Measurements from ENCODE around the gene NID1.

DNA sequence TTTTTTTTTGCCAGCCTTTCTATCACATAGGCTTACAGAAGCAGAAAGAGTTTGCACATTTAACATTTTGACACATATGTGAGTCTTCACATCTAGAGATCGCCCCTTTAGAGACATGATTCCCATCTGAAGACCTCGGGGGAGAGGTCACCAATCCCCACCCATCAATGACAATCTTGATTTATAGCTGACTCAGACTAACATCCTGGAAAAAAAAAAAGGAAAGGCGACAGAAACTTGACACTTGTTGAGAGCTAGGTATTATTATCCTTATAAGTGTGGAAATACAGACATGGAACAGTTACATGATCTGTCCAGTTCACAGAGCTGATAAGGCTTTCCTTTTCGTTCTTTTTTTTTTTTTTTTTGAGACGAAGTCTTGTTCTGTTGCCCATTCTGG lies 28.0 kb upstream of the NID1 start:
- TF ChIP-seq, protein P1, sequence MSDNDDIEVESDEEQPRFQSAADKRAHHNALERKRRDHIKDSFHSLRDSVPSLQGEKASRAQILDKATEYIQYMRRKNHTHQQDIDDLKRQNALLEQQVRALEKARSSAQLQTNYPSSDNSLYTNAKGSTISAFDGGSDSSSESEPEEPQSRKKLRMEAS (IDR thresholded peaks at IDR 0.05): no peak
- TF ChIP-seq, protein P2, sequence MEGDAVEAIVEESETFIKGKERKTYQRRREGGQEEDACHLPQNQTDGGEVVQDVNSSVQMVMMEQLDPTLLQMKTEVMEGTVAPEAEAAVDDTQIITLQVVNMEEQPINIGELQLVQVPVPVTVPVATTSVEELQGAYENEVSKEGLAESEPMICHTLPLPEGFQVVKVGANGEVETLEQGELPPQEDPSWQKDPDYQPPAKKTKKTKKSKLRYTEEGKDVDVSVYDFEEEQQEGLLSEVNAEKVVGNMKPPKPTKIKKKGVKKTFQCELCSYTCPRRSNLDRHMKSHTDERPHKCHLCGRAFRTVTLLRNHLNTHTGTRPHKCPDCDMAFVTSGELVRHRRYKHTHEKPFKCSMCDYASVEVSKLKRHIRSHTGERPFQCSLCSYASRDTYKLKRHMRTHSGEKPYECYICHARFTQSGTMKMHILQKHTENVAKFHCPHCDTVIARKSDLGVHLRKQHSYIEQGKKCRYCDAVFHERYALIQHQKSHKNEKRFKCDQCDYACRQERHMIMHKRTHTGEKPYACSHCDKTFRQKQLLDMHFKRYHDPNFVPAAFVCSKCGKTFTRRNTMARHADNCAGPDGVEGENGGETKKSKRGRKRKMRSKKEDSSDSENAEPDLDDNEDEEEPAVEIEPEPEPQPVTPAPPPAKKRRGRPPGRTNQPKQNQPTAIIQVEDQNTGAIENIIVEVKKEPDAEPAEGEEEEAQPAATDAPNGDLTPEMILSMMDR (IDR thresholded peaks at IDR 0.05; ENCODE audit: low read depth, low read length, missing input control): no peak
- TF ChIP-seq GABPA (IDR thresholded peaks at IDR 0.05 in 1 of 2, conservative IDR thresholded peaks at IDR 0.05 in 1 of 2) (no peak), FOXA1 (IDR thresholded peaks at IDR 0.05) (no peak), TAF1 (conservative IDR thresholded peaks at IDR 0.05) (no peak), RAD21 (IDR thresholded peaks at IDR 0.05) (no peak), JUND (IDR thresholded peaks at IDR 0.05) (no peak), YY1 (IDR thresholded peaks at IDR 0.05) (no peak)
- TF ChIP-seq, protein P3, sequence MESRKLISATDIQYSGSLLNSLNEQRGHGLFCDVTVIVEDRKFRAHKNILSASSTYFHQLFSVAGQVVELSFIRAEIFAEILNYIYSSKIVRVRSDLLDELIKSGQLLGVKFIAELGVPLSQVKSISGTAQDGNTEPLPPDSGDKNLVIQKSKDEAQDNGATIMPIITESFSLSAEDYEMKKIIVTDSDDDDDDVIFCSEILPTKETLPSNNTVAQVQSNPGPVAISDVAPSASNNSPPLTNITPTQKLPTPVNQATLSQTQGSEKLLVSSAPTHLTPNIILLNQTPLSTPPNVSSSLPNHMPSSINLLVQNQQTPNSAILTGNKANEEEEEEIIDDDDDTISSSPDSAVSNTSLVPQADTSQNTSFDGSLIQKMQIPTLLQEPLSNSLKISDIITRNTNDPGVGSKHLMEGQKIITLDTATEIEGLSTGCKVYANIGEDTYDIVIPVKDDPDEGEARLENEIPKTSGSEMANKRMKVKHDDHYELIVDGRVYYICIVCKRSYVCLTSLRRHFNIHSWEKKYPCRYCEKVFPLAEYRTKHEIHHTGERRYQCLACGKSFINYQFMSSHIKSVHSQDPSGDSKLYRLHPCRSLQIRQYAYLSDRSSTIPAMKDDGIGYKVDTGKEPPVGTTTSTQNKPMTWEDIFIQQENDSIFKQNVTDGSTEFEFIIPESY (IDR thresholded peaks at IDR 0.05): no peak
- TF ChIP-seq, protein P4, sequence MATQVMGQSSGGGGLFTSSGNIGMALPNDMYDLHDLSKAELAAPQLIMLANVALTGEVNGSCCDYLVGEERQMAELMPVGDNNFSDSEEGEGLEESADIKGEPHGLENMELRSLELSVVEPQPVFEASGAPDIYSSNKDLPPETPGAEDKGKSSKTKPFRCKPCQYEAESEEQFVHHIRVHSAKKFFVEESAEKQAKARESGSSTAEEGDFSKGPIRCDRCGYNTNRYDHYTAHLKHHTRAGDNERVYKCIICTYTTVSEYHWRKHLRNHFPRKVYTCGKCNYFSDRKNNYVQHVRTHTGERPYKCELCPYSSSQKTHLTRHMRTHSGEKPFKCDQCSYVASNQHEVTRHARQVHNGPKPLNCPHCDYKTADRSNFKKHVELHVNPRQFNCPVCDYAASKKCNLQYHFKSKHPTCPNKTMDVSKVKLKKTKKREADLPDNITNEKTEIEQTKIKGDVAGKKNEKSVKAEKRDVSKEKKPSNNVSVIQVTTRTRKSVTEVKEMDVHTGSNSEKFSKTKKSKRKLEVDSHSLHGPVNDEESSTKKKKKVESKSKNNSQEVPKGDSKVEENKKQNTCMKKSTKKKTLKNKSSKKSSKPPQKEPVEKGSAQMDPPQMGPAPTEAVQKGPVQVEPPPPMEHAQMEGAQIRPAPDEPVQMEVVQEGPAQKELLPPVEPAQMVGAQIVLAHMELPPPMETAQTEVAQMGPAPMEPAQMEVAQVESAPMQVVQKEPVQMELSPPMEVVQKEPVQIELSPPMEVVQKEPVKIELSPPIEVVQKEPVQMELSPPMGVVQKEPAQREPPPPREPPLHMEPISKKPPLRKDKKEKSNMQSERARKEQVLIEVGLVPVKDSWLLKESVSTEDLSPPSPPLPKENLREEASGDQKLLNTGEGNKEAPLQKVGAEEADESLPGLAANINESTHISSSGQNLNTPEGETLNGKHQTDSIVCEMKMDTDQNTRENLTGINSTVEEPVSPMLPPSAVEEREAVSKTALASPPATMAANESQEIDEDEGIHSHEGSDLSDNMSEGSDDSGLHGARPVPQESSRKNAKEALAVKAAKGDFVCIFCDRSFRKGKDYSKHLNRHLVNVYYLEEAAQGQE (IDR thresholded peaks at IDR 0.05): no peak
